HL-60 (cell line): ENCODE results near the gene NR4A2.

Experiments used
- DNase-seq, 2 experiments: peaks; one replicate each; pipeline ENCODE4 v3.0.0-alpha.2; 2010 to 2020; ENCODE audit warnings: low read depth in 1 of 2, low spot score in 1 of 2
- H3K27ac ChIP-seq: fragments of 250-450 bp; sonication (Bioruptor Pico); replicated peaks from 2 replicates; pipeline ENCODE4 v1.5.1; 2020; ENCODE audit warnings: mild to moderate bottlenecking, moderate library complexity
- H3K27me3 ChIP-seq: fragments of 250-450 bp; sonication (Bioruptor Pico); 2 replicates; pipeline ENCODE4 v1.5.1; 2021; ENCODE audit warnings: mild to moderate bottlenecking, moderate library complexity; ENCODE audit not compliant: insufficient read depth, poor library complexity, severe bottlenecking
- H3K4me3 ChIP-seq: replicated peaks from 2 replicates; pipeline ENCODE4 v1.5.1; 2011; ENCODE audit warnings: mild to moderate bottlenecking, control low read depth, low read length; ENCODE audit not compliant: insufficient read depth
- CTCF ChIP-seq: IDR thresholded peaks from one replicate; pipeline ENCODE4 v1.5.1; 2011; ENCODE audit warnings: low read length, control low read depth, inconsistent platforms; ENCODE audit not compliant: insufficient read depth
- GABPA ChIP-seq: IDR thresholded peaks from 2 replicates; pipeline ENCODE4 v1.6.1; 2012; ENCODE audit warnings: low read depth
- POLR2AphosphoS5 ChIP-seq: IDR thresholded peaks from 2 replicates; pipeline ENCODE4 v1.6.1; 2012; ENCODE audit warnings: low read depth
- REST ChIP-seq: IDR thresholded peaks from 2 replicates; pipeline ENCODE4 v1.6.1; 2012; ENCODE audit warnings: low read depth; ENCODE audit not compliant: insufficient replicate concordance
- SPI1 ChIP-seq: IDR thresholded peaks from 2 replicates; pipeline ENCODE4 v1.6.1; 2012; ENCODE audit warnings: low read depth, mild to moderate bottlenecking, borderline replicate concordance

NR4A2 gene

GRCh38 chr2:156329927-156330726, 2.4 kb downstream of the NR4A2 start:
- H3K27me3 ChIP-seq = no peaks in the 10 kb centered on the region
- H3K4me3 ChIP-seq = no peak overlapping the region
- no peak overlapping the region for H3K27ac ChIP-seq
- no peak for DNase-seq
- TF ChIP-seq REST (no peak), CTCF (no peak), POLR2AphosphoS5 (no peak), GABPA (no peak), SPI1 (no peak)

DNA sequence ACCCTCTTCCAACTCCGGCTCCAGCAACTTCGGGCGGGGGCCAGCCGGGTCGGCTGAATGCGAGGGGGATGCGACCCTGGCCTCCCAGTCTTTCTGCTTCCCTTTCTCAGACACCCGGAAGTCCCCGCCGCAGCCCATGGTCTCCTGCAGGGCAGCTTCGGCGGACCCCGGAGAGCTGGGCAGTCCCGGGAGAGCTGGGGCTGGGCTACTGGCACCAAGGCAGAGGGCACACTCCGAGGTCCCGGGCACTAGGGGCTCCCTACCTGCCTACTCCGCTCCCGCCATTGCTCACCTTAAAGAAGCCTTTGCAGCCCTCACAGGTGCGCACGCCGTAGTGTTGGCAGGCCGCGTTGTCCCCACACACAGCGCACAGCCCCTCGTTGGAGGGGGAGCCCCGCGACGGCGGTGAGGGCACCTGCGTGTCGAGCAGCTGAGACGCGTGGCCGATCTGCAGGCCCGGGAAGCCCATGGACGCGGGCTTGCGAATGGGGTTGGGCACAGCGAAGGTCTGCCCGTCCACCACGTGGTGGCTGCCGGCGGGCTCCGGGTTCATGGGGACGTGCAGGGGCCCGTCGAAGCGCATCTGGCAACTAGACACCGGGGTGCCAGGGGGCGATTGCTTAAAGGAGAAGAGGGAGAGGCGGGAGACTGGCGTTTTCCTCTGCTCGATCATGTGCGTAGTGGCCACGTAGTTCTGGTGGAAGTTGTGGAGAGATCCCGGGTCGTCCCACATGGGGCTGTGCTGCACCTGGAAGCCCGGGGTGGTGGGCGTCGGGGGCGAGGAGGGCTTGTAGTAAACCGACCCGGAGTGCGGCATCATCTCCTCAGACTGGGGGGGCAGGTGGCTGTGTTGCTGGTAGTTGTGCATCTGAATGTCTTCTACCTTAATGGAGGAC, 3.2 kb downstream of the NR4A2 start:
- Histone ChIP-seq H3K27ac (no peak overlapping the region), H3K27me3 (no peaks in the 10 kb centered on the region), H3K4me3 (no peak overlapping the region)
- DNase-seq = no peak
- no peak for TF ChIP-seq CTCF
- no peak for TF ChIP-seq POLR2AphosphoS5
- no peak for TF ChIP-seq GABPA
- TF ChIP-seq SPI1 = no peak
- TF ChIP-seq REST = no peak

DNA sequence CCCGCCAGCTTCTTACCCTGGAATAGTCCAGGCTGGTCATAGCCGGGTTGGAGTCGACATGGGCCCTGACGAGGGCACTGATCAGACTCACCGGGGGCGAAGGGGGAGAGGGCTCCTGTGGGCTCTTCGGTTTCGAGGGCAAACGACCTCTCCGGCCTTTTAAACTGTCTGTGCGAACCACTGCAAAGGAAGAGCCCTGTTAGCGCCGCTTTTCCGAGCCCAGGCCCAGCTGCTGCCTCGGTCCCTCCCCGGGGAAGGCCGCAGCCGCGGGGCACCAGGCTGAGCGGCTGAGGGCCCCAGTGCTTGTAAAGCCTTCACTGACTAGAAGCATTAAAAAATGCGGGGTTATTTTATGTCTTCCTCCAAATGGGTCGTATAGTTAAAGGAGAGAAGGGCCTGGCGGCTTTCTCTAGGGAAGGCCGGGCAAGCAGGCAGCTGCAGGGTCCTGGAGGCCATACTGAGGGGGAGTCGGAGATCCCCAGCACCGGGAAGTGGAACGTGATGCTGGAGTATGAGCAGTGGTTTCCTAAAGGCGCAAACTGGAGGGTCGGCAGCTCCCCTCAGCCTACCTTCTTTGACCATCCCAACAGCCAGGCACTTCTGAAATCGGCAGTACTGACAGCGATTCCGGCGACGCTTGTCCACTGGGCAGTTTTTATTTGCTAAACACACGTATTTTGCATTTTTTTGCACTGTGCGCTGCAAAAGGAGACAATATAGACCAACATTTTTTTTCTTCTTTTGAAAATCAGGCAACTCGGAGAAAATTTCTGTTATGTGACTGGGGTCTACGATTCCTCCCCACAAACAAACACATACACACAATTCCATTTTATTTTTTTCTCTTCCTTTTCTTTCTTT, 4.5 kb downstream of the NR4A2 start:
- no peak overlapping the region for H3K4me3 ChIP-seq

More for the DNA sequence above, 4.5 kb downstream of the NR4A2 start:
- Histone ChIP-seq H3K27ac (no peak overlapping the region), H3K27me3 (peaks cover 5% of the 10 kb centered on the region)
- DNase-seq = no peak
- TF ChIP-seq REST (no peak), SPI1 (no peak), POLR2AphosphoS5 (no peak), CTCF (no peak), GABPA (no peak)
